ENCODE measurements around the gene NPR2. TPM values are rescaled to one million over a fixed set of nuclear protein-coding genes. Genes with fewer than 3 reads are reported as not detected.

NPR2 gene
- total RNA-seq (ENCODE audit: insufficient read depth, low replicate concordance) = 15.9 TPM

DNA sequence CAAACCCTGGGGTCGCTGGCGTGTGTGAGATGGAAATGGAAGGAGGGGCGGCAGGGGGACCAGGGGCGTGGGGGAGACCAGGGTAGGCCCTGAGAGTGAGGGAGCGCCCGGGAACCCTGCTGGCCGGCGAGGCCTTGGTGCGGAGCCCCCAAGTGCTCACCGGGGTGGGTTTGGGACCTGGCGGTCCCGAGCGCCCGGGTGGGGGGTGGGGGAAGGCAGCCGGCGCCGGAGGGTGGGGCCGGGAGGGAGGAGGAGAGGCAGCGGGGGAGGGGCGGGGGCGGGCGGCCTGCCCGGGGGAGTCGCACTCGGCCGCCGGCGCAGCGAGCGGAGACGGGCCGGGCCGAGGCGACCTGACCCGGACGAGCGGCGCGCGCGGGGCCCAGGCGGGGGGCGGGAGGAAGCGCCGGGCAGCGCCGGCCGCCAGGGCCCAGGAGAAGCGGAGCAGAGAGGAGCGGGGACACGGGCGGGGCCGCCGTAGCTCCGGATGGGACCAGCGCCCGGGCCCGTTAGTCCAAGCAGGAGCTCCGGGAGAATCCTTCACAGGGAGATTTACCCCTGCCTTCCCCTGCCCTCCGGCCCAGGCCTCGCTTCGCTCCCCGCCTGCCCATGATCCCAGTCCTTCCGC lies at the start of gene NPR2:
Gene NPR2, plus strand, starts transcription at position 295 of the 625 bp plus-strand sequence. CDS start 818 bp downstream, outside the sequence.
- DNase-seq (ENCODE audit: low spot score) = peak; percentile 38

DNA sequence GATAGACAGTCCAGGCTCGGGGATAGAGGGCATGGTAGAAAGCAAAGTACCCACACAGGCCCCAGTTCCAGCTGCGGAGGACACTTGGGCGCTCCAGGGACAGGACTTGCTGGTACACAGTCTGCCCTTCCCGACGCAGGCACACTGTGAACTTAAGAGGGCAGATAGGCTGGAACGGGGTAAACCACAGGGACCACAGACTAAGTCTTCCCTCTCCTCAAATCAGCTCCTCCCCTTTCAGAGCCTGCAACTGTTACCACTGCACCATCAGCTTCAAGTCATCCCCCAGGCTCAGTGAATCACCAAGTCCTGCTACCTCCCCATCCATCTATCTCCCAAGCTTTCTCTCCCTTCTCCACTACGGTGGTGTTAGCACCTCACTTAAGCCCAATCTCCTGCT lies 49.7 kb upstream of the NPR2 start:
- DNase-seq (ENCODE audit: low spot score) = no peak

DNA sequence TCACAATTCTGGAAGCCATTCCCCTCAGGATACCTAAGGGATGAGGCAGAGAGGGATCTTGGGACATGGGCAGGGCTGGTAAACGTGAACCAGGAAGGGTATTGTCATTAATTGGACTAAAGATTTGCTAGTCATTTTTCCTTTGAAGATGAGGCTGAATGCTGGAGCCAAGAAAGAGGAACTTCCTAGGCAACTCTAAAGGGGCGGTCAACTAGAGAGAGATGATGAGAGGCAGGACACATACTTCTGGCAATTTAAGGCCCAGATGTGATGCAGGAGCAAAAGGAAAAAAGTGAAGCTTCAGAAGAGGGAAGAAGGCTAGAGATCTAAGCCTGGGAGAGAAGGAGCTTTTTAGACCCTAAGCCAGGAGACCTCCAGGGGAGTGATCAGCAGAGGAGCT lies 47.9 kb upstream of the NPR2 start:
- DNase-seq (ENCODE audit: low spot score) = no peak

DNA sequence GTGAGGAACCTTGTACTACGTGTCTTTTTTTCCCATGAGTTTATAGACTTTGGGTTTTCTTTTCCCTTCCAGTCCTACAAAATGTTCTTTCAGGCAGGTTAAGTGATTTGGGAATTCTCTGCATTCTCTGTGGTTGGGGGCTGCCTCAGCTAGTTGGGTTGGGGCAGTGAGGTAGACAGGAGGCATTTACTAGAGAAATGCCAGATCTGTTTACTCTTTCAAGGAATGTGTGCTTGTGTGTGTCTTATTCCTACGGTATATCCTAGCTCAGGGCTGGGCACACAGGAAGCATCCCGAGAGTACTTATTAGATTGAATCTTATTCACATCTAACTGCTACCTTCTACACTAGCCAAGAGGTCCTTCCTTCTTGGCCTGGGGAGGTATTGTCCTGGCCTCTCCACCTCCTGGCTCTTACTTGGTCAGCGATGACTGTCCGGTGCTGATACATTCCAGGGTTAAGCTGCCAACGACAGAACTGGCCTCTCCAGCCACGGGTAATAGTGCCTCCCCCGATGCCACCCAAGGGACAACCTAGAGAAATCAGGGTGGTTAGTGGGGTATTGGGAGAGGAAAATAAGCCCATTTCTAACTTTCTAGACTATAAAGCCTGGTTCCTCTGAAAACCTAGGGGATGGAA lies 47.4 kb upstream of the NPR2 start:
- DNase-seq (ENCODE audit: low spot score) = no peak

DNA sequence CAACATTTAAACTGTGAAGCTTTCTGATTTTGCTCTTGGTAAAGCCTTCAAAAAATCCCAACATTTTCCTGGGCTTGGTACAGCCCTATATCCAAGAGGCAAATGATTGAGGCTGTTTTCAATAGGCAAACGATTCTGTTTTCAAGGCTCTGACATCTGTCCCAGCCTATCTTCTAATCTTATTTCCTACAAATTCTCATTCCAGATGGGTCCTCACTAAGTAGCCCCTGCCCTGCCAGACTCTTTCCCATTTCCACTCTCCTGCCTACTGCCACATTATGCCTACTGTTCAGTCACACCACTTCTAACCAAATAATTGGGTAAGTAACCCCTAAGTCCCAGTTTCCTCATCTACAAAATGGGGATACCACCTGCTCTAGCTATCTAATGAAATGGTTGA lies 45.8 kb upstream of the NPR2 start:
- no peak for DNase-seq (ENCODE audit: low spot score)

DNA sequence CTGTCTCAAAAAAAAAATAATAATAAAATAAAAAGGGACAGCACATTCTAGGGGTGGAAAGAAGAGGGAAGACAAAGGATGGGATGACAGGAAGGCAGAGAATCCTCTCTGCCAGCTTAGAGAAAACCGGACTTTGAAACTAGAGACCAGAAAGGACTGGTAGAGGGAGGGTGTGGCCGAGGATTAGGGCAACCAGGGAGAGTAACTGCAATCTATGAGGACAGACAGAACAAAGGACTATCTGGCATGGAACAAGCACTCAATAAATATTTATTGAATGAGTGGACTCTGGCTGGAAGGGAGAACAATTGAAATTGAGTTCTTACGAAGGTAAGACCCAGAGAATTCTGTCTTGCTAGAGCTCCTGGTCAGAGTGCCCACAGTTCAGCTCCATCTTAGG lies 44.8 kb upstream of the NPR2 start:
- DNase-seq (ENCODE audit: low spot score) = no peak

DNA sequence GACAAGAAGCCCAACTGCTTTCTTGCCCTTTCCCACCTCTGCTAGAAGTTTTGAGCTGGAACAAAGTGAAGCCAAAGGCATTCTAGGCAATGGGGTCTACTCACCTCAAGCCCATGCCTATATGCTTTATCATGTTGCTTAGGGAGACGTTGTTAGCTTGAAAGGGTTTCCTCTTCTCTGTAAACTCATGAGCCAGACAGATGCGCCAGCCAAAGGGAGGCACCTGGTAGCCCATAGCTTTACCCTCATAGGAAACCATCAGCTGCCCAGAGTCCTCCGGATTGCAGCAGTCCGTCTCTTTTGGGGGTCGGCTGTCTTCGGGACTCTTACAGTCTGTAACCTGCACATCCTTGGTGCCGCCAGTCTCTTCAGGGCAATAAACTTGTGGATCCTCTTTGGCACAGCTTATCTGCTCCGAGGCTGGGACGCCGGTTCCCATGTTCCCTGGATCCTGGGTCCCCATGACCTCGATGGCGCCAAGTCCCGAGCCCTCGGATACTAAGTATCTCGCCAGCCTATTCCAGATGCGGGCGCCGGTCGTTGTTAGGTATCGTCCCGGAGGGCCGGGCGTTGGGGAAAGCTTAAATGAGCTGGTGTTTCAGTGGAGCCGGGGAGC lies 43.0 kb upstream of the NPR2 start:
- no peak for DNase-seq (ENCODE audit: low spot score)

DNA sequence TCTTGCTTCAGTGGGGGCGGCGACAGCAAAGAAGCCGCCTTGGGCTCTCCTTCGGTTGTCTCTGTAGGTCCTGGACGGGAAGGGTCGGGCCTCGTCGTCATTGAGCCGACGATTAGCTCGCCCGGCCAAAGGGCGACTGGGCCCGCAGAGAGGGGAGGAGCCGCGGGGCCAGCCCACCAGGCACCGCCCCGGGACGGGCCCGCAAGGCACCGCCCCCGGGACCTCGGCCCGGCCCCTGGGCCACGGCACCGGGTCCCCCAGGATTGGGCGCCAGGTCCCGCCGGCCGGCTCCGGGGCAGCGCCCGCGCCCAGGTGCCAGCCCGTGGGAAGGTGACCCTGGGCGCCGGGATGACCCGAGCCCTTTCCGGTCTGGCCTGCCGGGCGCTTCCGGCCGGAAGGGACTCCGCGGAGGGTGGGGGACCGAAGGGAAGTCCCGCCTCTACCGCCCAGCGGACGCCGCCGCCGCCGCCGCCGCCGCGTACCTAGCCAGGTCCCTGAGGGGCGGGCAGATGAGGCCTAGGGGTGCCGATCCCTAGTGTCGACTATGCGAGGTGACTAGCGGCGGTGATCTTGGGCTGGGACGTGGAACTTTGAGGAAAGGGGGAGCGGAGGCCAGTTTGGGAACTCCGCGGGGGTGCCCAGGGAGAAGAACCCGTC lies 42.4 kb upstream of the NPR2 start, which contains the start of the genes GBA2 and RGP1:
Gene GBA2, minus strand, starts transcription at position 371 of the 657 bp plus-strand sequence. CDS start 524 bp downstream, outside the sequence.
Gene RGP1, plus strand, starts transcription at position 430 of the 657 bp plus-strand sequence. CDS start 469 bp downstream, outside the sequence.
- peak; percentile 81 for DNase-seq (ENCODE audit: low spot score)

DNA sequence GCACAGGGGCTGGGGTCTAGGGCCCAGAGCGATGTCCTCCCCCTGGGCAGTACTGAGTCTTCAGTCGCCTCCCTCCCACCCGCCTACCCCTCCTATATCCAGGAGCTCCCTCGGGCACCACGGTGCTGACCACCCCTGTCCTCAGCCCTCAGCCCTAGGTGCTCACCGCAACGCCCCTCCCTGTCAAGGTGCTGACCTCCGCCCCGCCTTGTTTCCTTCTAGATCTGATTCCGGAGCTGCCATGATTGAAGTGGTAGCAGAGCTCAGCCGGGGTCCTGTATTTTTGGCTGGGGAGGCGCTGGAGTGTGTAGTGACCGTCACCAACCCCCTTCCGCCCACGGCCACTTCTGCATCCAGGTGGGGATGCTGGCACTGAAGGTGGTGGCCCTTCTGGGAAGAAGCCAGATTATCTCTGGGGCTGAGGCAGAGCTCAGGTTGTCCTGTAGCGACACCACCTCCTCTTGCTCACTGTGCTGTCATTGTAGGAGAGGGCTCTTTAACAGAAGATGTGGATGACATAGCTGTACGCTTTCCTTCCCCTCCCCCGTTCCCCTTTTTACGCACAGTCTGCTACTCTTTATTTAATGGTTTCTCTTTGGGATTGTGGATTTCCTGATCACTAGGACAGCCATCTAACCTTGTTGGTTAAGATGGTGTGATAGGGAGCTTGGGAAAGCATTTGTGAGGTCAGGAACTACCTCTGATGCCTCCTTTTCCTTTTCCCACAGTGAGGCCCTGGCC lies 41.7 kb upstream of the NPR2 start:
- no peak for DNase-seq (ENCODE audit: low spot score)

DNA sequence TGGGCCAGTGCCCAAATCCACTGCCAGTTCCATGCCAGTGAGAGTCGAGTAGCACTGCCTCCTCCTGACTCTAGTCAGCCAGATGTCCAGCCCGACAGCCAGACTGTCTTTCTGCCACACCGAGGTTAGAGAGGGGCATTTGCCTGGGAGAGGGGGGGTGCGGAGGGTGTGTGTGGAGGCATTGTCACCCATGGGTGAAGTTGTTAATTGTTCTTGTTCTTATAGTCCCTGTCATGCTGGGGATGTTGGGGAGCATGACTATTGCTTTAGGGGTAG lies 41.2 kb upstream of the NPR2 start:
- DNase-seq (ENCODE audit: low spot score) = no peak

DNA sequence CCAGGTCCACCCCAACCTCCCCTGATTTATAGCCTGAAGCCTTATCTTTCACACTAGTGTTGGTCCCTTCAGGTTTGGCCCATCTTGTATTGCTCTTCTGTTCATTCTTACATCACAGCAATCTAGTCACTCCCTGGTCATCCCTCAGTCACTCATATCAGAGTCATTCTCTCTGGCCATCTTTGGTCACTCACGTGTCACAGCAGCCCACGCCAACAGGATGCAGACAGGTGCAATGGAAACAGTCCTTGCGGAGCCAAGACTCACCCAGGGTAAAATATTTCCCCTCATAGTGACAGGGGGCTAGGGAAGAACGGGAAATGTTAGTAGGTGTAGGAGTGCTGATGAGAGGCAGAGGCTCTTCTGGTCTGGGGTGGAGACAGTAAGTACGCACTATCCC lies 37.9 kb upstream of the NPR2 start:
- DNase-seq (ENCODE audit: low spot score) = no peak

DNA sequence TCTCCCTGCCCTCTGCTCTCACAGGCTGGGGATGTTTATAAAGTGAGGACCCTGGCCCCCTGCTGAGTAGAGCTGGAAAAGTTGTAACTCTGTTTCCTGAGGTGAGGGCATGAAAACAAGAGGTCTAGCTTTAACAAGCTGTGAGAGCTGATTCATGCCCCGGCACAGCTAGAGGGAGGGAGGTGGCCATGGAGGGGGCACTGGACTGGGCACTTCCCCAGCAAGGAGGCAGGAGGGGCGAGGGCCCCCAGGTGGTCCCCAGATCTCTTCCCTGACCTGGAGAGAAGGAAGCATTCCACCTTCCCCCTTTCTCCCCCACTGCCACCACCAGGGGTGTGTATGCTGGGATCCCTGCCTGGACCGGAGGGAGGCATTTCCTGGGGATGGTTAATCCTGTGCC lies 37.1 kb upstream of the NPR2 start, which contains the start of gene MSMP:
Gene MSMP, minus strand, starts transcription at position 13 of the 400 bp plus-strand sequence. CDS start 147 bp downstream, outside the sequence.
- no peak for DNase-seq (ENCODE audit: low spot score)

DNA sequence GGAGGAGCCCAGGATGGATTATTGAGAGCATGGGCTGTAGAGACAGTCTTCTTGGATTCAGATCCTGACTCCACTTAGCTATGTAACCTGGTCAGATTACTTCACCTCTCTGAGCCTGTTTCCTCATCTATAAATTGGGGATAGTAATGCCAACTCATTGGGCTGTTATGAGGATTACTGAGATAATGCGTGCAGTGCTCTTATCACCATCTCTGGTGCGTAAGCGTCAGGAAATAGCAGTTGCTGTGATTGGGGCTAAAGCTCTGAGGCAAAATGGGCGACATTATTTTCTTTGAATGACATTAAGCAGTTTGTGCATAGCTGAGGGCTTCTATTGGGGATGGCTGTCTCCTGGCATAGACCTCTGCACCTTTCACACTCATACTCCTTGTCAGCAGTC lies 36.3 kb upstream of the NPR2 start:
- DNase-seq (ENCODE audit: low spot score) = no peak

DNA sequence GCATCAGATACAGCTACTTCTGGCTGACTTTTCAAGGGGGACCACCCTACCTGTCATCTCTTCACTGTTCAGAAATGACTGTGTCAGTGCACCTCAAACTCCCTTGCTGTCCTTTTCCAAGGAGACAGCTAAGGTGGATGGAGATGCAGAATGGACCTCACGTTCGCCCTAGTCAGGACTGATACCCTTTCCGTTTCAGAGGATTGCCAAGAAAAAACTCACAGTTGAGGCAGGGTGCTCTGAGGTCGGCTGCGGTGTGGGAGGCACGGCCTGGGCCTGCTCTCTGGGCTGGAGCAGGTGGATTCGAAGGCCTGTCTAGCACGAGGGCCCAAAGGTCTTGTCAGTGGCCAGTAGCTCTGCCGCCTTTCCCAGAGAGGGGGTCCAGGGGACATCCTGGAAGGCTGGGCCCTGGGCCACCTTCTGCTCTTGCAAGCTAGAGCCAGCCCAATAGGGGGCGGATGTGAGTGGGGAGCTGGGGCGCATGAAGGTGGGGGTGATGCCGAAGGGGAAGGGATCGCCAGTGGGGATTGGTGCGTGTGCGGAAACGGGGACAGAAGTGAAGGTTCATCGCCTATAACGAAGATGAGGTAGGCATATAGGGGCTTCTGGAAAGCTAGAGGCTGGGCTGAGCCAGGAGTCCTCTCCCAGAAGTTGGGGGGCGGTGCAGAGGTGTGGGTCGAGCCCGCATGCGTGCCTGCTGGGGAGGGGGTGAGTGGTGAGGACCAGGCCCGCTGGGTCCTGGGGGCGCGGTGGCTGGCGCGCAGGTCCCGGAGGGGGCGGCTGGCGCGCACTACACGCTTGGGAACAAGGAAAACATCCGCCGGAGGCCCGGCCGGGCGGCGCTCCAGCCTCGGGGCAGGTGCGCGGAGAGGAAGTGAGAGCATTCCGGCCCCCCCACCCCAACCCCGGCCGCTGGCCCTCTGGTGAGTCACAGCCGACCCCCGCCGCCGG lies 34.8 kb upstream of the NPR2 start:
- peak; percentile 48 for DNase-seq (ENCODE audit: low spot score)

DNA sequence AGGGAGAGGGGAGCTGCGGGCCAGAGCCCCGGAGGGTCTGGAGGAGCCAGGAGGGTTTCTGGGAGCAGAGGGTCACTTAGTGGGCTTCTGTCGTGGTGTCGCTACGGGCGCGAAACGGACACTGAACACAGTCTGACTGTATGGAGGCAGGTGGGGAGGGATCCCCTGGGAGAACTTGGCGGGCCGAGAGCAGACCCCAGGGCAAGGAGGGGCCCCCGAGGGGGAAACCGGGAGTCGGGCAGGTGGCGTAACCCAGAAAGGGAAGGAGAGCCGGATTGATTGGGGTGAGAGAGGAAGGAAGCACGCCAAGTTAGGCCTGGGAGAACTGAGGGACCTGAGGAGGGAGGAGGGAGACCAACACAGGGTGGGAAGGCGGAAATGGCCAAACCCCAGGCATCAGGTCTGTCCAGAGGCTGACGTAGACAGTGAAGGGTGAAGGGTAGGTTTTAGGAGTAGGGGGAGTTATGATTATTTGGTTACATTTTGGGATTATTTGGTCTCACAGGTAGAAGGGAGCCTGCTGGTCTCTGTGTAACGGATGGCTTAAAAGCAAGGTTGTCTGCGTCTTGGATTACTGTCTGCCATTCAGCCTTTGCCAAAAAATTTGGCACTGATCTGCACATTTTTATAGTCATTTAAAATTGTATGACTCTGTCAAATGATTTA lies 34.0 kb upstream of the NPR2 start:
- DNase-seq (ENCODE audit: low spot score) = peak; percentile 35

DNA sequence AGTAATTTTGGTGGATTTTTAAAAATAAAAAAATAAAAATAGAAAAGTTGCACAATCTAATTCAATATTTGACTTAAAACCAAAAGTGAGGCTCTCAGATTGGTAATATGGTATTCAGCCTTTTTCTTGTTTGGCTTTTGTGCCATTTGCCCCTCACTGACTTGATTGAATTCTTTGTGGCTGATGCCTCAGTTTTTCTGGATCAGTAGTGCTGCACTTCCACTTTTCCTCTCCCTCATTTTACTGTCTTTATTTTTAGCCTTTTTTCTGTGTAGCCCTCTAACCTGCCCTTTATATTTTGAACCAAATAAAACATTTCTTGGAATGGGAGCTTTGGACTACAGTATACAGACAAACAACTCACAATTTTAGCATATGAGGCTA lies 33.5 kb upstream of the NPR2 start:
- no peak for DNase-seq (ENCODE audit: low spot score)

DNA sequence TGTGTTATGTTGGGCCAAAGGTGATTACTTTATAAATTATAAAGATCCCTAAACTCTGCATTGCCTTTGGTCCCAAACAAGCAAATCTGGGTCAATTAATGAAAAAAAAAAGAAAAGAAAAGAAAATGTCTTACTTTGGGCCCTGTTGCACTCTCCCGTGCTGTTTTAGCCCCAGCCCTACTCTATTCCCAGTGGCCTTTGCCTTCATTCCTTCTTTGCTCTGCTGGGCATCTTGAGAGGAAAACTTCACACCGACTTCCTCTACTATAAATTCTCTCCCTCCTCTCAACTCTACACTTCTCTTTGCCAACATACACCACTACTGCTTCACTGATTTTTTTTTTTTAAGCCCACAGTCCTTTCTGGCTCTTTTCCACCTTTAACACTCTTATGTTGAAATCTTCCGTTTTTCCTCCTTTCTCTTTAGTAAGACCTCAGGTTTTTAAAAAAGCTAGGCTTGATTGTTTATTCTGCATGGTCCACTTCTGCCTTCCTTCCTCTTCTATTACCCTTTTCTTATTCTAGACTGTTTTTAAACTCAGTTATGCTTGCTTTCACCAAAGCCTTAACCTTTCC lies 32.8 kb upstream of the NPR2 start:
- peak; percentile 31 for DNase-seq (ENCODE audit: low spot score)

DNA sequence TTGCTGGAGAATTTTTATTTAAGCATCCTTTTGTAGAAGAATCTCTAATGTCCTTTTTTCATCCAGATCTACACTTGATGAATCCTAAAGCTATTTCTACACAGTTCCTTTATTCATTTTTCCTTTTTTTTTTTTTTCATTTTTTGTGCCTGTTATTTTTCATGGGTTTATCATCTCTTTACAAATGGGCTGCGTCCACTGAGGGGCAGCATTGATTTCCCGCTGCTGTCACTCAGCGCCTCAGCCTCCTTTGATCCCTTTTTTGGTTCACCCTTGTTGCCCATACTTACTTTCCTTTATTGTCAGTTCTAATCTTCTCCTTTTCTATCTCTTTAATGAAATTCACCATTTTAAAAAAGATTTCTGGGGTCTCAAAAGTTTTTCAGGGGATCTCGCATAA lies 31.6 kb upstream of the NPR2 start:
- no peak for DNase-seq (ENCODE audit: low spot score)

DNA sequence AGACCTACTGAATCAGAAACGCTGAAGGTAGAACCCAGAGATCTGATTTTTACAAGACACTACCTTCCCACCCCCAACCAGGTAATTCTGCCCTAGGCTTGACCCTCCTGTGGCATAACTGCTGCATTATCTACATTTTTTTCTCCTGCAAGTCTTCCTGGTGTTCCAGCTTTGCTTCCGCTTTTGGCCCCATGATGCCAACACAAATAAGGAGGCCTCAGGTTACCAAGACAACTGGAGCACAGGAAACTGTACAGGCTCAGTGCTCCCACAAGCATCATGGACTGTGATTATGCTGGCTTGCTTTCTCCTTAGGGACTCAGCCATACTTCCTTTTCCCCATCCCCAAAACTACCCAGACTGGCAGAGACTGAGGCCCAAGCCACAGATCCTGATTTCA lies 30.7 kb upstream of the NPR2 start:
- DNase-seq (ENCODE audit: low spot score) = peak; percentile 54

DNA sequence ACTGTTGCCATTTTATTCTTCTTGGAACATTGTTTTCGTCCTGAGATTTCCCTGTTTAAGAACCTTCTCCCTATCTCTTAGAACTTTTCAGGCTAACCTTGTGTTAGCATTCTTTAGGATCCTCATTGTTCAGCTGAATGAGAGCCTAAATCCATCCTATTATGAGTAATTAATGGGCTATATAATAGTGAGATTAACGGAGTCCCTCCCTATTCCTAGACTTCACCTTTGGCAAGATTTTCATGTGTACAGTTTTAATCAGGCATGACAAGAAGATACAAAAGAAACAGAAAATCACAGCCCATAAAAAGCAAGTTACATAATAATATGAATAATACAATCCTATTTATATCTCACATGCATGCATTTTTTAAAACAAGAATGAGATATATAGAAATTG lies 28.2 kb upstream of the NPR2 start:
- DNase-seq (ENCODE audit: low spot score) = no peak
